ENCODE data around the gene RIC3. TPM values are rescaled to one million over a fixed set of nuclear protein-coding genes. Genes with fewer than 3 reads are reported as not detected.

The RIC3 gene
- total RNA-seq, 4 donors from 2014 or later, result 2.7 to 14.1 (median 8.1) TPM

DNA sequence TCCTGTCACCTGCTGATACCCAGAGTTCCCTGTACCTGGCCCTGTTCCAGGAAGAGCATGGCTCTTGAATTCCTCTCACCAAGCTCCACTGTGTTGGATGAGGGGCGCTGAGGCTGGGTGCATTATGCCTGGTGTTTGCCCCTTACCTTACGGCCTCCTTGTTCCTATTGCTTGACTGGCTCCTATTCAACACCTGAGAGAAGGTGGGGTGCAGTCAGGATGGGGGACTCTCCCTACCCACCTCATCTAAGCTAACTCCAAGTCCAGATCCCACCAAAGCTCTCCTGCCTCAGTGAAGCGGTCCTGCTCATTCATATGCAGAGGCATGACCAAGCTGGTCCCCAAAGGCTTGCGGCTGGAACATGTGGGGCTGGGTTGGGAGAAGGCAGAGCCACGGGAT is 35.8 kb upstream of the RIC3 start:
- Histone ChIP-seq H3K36me3 (no peaks in the 10 kb centered on the region), H3K9me3 (no peaks in the 10 kb centered on the region), H3K4me1 (peaks cover 0 to 13% (median 0%) of the 10 kb centered on the region in 3 donors), H3K27ac (no peak overlapping the region), H3K4me3 (no peak overlapping the region), H3K27me3 (peaks cover 0 to 46% (median 2%) of the 10 kb centered on the region in 4 donors)
- 52 to 58% methylated on average over 3 to 4 of the region's 5 CpGs for WGBS, 2 donors
- DNase-seq, result no peak
- intact Hi-C loops (cut with DNase I), result no loop called here
- TF ChIP-seq POLR2A (IDR thresholded peaks at IDR 0.05), result no peak
- TF ChIP-seq, protein P1, sequence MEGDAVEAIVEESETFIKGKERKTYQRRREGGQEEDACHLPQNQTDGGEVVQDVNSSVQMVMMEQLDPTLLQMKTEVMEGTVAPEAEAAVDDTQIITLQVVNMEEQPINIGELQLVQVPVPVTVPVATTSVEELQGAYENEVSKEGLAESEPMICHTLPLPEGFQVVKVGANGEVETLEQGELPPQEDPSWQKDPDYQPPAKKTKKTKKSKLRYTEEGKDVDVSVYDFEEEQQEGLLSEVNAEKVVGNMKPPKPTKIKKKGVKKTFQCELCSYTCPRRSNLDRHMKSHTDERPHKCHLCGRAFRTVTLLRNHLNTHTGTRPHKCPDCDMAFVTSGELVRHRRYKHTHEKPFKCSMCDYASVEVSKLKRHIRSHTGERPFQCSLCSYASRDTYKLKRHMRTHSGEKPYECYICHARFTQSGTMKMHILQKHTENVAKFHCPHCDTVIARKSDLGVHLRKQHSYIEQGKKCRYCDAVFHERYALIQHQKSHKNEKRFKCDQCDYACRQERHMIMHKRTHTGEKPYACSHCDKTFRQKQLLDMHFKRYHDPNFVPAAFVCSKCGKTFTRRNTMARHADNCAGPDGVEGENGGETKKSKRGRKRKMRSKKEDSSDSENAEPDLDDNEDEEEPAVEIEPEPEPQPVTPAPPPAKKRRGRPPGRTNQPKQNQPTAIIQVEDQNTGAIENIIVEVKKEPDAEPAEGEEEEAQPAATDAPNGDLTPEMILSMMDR (IDR thresholded peaks at IDR 0.05), result no peak

DNA sequence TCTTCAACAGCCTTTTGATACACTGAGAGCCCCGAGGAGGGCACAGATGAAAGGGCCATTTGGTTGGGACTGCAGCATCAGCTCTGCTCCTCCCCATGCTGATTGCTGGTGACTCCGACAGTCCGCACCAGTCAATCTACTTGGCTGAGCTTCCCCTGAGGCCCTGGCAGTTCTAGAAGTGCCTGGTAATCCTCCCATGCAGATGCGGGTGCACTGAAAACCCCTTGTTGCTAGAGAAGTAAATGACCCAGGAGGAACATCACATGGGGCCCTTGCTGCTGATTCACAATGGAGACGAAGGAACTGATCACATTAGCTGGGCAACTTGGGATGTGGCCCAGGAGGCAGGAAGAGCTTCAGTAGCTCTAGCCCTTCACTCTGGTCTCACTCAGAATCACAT is 35.2 kb upstream of the RIC3 start:
- no peak for DNase-seq
- H3K27ac ChIP-seq, result no peak overlapping the region
- peaks cover 0 to 46% (median 2%) of the 10 kb centered on the region in 4 donors for H3K27me3 ChIP-seq
- H3K4me1 ChIP-seq, result peaks cover 0 to 13% (median 0%) of the 10 kb centered on the region in 3 donors
- no peaks in the 10 kb centered on the region for H3K36me3 ChIP-seq
- TF ChIP-seq POLR2A (IDR thresholded peaks at IDR 0.05), result no peak
- TF ChIP-seq, protein P1 (IDR thresholded peaks at IDR 0.05), result no peak
- no peaks in the 10 kb centered on the region for H3K9me3 ChIP-seq
- intact Hi-C loops (cut with DNase I), result no loop called here
- 63 to 80% methylated on average over 1 to 5 of the region's 5 CpGs for WGBS, 2 donors
- no peak overlapping the region for H3K4me3 ChIP-seq

DNA sequence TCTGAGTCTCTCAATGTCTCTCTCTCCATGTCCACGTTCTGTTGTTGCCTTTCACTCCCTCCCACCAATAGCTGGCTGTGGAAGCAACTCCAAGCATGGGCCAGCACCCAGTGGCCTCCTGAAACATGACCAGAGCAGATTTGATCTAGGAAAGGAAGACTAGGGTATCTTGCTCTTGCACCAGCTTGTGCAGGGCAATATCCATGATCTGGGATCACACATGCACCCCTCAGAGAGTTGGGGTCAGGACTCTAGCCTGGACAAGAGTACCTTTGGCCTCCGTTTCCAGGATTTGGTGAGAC is 34.5 kb upstream of the RIC3 start:
- Histone ChIP-seq H3K9me3 (no peaks in the 10 kb centered on the region), H3K4me3 (no peak overlapping the region), H3K36me3 (no peaks in the 10 kb centered on the region), H3K27me3 (peaks cover 0 to 46% (median 2%) of the 10 kb centered on the region in 4 donors), H3K4me1 (peaks cover 0 to 13% (median 0%) of the 10 kb centered on the region in 3 donors), H3K27ac (no peak overlapping the region)
- intact Hi-C loops (cut with DNase I), result no loop called here
- WGBS, 2 donors, result 64 to 92% methylated on average over 1 to 2 of the region's 2 CpGs
- DNase-seq, result no peak
- TF ChIP-seq, protein P1 (IDR thresholded peaks at IDR 0.05), result no peak
- no peak for TF ChIP-seq POLR2A (IDR thresholded peaks at IDR 0.05)

DNA sequence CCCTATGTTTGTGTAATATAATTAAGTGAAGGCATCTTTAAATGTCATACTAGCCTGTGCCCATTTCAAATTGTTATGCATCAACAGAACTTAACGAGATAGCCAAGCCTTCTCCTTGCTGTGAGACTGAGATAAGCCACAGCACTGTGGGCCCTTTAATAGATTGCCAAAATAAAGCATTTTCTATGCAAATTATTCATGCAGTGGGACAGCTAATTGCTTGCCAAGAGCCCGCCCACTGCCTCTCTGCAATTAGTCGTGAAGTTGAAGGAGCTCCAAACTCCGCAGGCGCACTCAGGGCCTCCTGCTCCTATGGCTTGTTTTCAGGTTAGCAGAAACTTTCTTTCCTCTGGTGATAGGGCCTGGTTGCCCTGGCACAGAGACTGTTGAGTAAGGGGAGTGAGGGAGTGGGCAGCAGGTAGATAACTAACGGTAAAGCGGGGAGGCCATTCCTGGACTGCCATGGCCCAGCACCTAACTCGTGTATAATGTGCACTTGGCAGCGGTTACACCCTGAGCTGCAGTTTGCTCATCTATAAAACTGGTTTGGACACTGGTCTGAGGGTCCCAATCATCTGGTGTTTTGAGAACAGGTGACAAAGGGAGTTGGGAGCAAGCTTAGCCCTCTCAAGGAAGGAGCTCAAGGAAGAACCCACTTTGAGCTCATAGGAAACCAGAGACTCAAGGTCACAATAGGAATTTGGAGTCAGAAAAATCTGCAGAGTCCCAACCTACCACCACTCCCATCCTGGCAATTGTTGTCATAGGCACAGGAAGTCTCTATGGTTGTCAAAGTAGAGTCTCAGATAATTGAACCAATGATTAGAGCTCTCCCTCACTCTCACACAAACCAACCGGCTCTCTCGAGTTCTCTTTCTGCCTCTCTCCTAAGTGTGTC is 33.9 kb upstream of the RIC3 start:
- Histone ChIP-seq H3K27me3 (peaks cover 0 to 47% (median 2%) of the 10 kb centered on the region in 4 donors), H3K4me1 (peaks cover 0 to 13% (median 0%) of the 10 kb centered on the region in 3 donors), H3K4me3 (no peak overlapping the region), H3K36me3 (no peaks in the 10 kb centered on the region), H3K9me3 (no peaks in the 10 kb centered on the region), H3K27ac (no peak overlapping the region)
- intact Hi-C loops (cut with DNase I), result no loop called here
- WGBS, 2 donors, result 71 to 84% methylated on average over 8 to 11 of the region's 11 CpGs
- TF ChIP-seq, protein P1 (IDR thresholded peaks at IDR 0.05), result no peak
- TF ChIP-seq POLR2A (IDR thresholded peaks at IDR 0.05), result no peak
- DNase-seq, result no peak

DNA sequence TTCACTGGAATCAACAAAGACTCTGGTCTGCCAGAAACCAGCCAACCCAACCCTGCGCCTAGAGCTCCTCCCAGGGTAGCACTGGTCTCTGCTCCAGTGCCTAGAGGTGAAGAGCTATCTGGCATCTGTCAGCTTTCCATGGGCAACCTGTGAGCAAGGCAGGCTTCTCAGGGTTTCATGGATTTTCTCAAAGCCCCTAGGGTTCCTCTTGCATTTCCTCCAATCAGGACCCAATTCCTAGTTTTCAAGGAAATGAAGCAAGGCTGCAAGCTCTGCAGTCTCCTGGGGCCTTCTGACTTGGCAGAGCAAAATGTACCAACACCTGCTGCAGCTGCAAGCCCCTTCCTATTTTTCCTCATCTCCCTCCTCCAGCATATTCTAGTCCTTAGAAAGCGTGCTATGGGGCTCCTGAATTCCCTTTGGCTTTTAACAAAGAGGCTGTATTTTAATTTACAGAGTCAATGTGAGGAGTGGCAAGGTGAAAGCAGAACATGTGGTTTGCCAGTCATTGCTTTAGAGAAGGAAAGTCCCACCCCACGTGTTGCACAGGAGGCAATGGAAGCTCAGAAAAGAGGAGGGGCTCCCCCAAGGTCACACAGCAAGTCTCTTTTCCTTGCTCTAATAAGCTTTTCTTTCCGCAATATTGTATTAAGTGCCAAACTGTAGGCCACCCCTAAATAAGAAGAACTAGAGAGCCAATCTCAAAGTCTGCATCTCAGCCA is 33.0 kb upstream of the RIC3 start:
- H3K27me3 ChIP-seq, result peaks cover 0 to 43% (median 0%) of the 10 kb centered on the region in 4 donors
- TF ChIP-seq, protein P1 (IDR thresholded peaks at IDR 0.05), result no peak
- TF ChIP-seq POLR2A (IDR thresholded peaks at IDR 0.05), result no peak
- H3K36me3 ChIP-seq, result no peaks in the 10 kb centered on the region
- H3K9me3 ChIP-seq, result no peaks in the 10 kb centered on the region
- intact Hi-C loops (cut with DNase I), result no loop called here
- WGBS, 2 donors, result 45 to 65% methylated on average over 4 of the region's 4 CpGs
- H3K4me1 ChIP-seq, result peaks cover 0 to 7% (median 0%) of the 10 kb centered on the region in 3 donors
- DNase-seq, result no peak
- H3K27ac ChIP-seq, result no peak overlapping the region
- H3K4me3 ChIP-seq, result no peak overlapping the region

All from esophagus squamous epithelium (tissue), 5 donors.